GM18508 (cell line): Measurements from ENCODE around the gene ITGB2.

Source experiments
- ATAC-seq: cut with Tn5 transposase; IDR thresholded peaks from one replicate; pipeline ENCODE4 v1.9.1; 2021; ENCODE audit warnings: moderate number of reproducible peaks; ENCODE audit not compliant: insufficient read depth, unreplicated experiment

The ITGB2 gene

GRCh38 chr21:44955798-44956175, 35.1 kb upstream of the ITGB2 start:
- ATAC-seq = no peak

GRCh38 chr21:44955141-44955797, 34.6 kb upstream of the ITGB2 start:
- no peak for ATAC-seq

GRCh38 chr21:44954281-44954771, 33.6 kb upstream of the ITGB2 start:
- ATAC-seq = no peak

GRCh38 chr21:44953628-44954021, 32.9 kb upstream of the ITGB2 start:
- no peak for ATAC-seq

GRCh38 chr21:44952929-44953627, 32.4 kb upstream of the ITGB2 start:
- ATAC-seq = no peak

GRCh38 chr21:44952116-44952928, 31.6 kb upstream of the ITGB2 start:
- ATAC-seq = no peak

- ATAC-seq = no peak
These were observed 30.7 kb upstream of the ITGB2 start for GRCh38 chr21:44951186-44951915.

- ATAC-seq = no peak
These were observed 29.7 kb upstream of the ITGB2 start for GRCh38 chr21:44950351-44950750.

GRCh38 chr21:44949779-44950198, 29.1 kb upstream of the ITGB2 start:
- ATAC-seq = no peak

GRCh38 chr21:44949161-44949778, 28.6 kb upstream of the ITGB2 start:
- no peak for ATAC-seq

GRCh38 chr21:44948426-44949120, 27.9 kb upstream of the ITGB2 start:
- ATAC-seq = no peak

- ATAC-seq = no peak
These were observed 27.2 kb upstream of the ITGB2 start for GRCh38 chr21:44947930-44948331.

GRCh38 chr21:44947111-44947929, 26.6 kb upstream of the ITGB2 start:
- ATAC-seq = no peak

GRCh38 chr21:44946254-44947041, 25.7 kb upstream of the ITGB2 start:
- ATAC-seq = no peak

GRCh38 chr21:44944596-44944995, 23.9 kb upstream of the ITGB2 start:
- ATAC-seq = no peak

GRCh38 chr21:44943686-44944550, 23.2 kb upstream of the ITGB2 start:
- no peak for ATAC-seq
